AG09309 (cell line): ENCODE results near the gene NTM.

Experiments used
- DNase-seq: peaks from one replicate; pipeline ENCODE4 v3.0.0-alpha.2; 2010; ENCODE audit warnings: low read depth
- H3K4me3 ChIP-seq: 2 replicates; pipeline ENCODE4 v1.5.1; 2011; ENCODE audit warnings: mild to moderate bottlenecking, low read depth, low read length, moderate library complexity; ENCODE audit not compliant: control insufficient read depth
- CTCF ChIP-seq: IDR thresholded peaks from 2 replicates; pipeline ENCODE4 v1.5.1; 2011; ENCODE audit warnings: mild to moderate bottlenecking, low read depth, low read length, inconsistent platforms; ENCODE audit not compliant: insufficient read depth, control insufficient read depth; ENCODE audit errors: missing control alignments

The NTM gene

DNA sequence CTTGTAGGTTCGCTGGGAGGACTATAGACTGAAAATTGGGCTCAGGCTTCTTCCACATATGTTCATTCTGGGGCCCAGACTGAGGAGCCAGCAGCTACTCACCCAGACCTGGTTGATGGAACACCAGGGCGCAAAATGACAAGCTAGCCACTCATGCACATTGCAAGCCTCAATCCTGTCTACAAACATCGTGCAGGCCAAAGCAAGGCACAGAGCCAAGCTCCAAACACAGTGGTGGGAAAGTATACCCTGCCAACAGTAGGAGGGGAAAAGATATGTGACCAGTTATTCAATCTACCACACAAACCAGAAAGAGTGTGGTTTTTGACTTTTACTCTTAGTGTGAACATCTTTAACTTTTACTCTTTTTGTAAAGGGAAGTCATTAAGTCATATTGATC is 660.5 kb downstream of the NTM start:
- TF ChIP-seq CTCF, result no peak
- H3K4me3 ChIP-seq, result no peak overlapping the region
- DNase-seq, result no peak

GRCh38 chr11:132032555-132032954 is 662.1 kb downstream of the NTM start:
- no peak overlapping the region for H3K4me3 ChIP-seq
- DNase-seq, result peak; percentile 28
- no peak for TF ChIP-seq CTCF

DNA sequence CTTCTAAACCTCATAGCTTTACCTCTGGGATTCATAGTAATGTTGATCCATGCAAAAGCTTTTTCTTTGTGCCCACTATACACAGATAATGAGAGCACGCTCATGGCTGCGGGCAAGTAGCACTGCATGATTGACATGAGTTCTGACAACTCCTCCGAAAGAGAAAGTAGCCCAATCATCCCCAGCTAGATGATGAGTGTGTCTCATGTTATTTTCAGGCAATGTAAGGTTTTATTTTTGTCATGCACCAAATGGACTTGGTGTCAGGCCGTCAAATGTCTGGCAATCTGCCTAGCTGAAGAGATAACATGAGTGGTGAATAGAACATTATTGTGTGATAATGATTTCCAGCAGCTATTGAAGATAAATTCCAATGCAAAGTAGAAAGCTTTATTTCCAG is 662.6 kb downstream of the NTM start:
- no peak for TF ChIP-seq CTCF
- no peak overlapping the region for H3K4me3 ChIP-seq
- no peak for DNase-seq

DNA sequence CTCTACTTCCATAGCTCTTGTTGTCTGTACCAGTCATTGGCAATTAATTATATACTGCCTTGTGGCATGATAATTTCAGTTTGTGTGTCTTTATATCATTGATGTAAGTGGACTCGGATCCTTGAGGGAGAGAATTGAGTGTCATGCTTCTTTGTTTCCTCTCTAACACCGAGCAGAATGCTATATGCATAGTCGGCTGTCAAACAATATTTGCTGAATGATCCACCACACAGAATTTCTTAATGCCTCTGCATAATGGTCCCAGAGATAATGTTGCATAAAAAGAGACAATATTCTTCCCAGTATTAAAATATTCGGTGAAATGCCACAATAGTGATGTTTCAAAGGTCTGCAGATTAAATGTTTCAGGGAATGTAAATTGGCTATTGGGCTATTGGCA is 664.8 kb downstream of the NTM start:
- DNase-seq, result no peak
- no peak overlapping the region for H3K4me3 ChIP-seq
- TF ChIP-seq CTCF, result no peak

DNA sequence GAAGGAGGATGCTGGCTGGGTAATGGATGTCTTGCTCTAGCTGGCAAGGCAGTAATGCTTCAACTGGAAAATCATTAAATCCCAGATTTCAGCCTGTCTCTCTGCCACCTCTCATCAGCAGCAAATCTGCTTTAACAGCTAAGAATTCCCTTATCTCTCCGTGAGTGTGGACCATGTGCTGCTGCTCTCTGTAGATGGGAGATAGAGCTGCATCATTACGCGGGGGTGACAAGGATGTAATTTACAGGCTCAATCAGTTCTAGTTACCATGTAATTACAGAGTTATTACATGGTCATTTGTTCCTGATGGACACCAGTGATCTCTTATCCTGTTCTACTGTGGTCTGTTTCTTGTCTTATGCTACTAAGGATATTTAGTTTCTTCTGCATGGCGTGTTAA is 665.4 kb downstream of the NTM start:
- no peak overlapping the region for H3K4me3 ChIP-seq
- no peak for TF ChIP-seq CTCF
- DNase-seq, result no peak

DNA sequence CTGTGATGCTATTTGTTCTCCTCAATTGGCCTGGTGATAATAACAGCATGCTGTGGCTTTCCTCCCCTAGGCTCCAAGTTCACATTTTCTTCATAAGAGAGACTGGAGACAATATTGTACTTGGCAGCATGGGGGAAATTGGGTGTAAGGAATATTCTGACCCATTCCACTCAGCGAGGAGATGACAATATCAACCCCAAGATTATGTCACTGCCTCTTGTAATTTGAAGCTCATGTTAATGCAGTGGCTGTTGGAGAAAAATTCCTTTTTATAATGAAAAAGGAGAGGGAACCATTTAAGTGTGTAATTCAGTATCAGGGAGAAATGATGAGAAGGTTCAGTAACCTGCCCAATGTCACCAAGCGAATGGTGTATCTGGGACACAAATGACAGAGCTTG is 665.8 kb downstream of the NTM start:
- no peak overlapping the region for H3K4me3 ChIP-seq
- no peak for DNase-seq
- TF ChIP-seq CTCF, result no peak
